ENCODE results near the gene COPS7A. TPM values are rescaled to one million over a fixed set of nuclear protein-coding genes. Genes with fewer than 3 reads are reported as not detected.

COPS7A gene
- polyA plus RNA-seq, 12 donors = 46.9 to 69.7 (median 61.2) TPM; not detected in 1

DNA sequence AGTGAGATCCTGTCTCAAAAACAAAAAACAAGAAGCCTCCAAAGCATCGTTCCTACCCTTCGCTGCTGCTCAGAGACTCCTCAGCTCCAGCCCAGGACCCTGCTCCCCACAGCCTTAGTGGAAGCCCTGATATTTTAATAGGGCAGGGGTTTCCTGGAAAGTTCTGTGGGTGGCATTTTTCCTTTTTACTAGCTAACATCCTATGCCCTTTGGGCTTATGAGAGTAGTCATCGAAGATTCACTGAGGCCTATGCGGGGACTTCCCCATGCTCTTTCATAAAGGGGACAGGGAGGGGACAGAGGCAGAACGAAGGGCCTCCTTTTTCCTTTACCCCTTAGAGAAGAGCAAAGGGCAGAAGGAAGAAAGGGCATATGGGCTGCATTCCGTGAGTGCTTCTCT is 56.7 kb downstream of the COPS7A start:
- DNase-seq = no peak

Other genes with a start within 250 kb of the COPS7A start
- gene MRPL51, start 230.8 kb upstream of the COPS7A start, polyA plus RNA-seq (ENCODE audit: insufficient read length in 12 of 12) = 100 to 1,000 TPM in 11 of 12 donors, not detected in 1; 104 to 178 (median 131) TPM
- 10 to 100 TPM in 11 of 12 donors, not detected in 1; 28.7 to 53.7 (median 41.5) TPM for gene NCAPD2, start 229.9 kb upstream of the COPS7A start, polyA plus RNA-seq (ENCODE audit: insufficient read length in 12 of 12)
- gene GAPDH, start 189.5 kb upstream of the COPS7A start, polyA plus RNA-seq (ENCODE audit: insufficient read length in 12 of 12) = 1,000 to 10,000 TPM in 11 of 12 donors, 100 to 1,000 TPM in 1; 984 to 5,913 (median 3,885) TPM
- 10 to 100 TPM in 11 of 12 donors, not detected in 1; 20.7 to 43.6 (median 28.0) TPM for gene IFFO1, start 168.0 kb upstream of the COPS7A start, polyA plus RNA-seq (ENCODE audit: insufficient read length in 12 of 12)
- 10 to 100 TPM in 11 of 12 donors, not detected in 1; 14.9 to 44.6 (median 21.7) TPM for gene NOP2, start 155.8 kb upstream of the COPS7A start, polyA plus RNA-seq (ENCODE audit: insufficient read length in 12 of 12)
- 100 to 1,000 TPM; 131 to 406 (median 159) TPM for gene CHD4, start 116.7 kb upstream of the COPS7A start, polyA plus RNA-seq (ENCODE audit: insufficient read length in 12 of 12)
- 10 to 100 TPM in 1 of 12 donors, 1 to 10 TPM in 7, under 1 TPM in 3, not detected in 1; 0.77 to 16.4 (median 1.3) TPM for gene LPAR5, start 88.1 kb upstream of the COPS7A start, polyA plus RNA-seq (ENCODE audit: insufficient read length in 12 of 12)
- gene ACRBP, start 76.6 kb upstream of the COPS7A start, polyA plus RNA-seq (ENCODE audit: insufficient read length in 12 of 12) = 1 to 10 TPM in 10 of 12 donors, not detected in 2; 1.4 to 5.3 (median 2.7) TPM
- 100 to 1,000 TPM in 1 of 12 donors, 10 to 100 TPM in 10, not detected in 1; 45.1 to 100 (median 52.8) TPM for gene ING4, start 60.9 kb upstream of the COPS7A start, polyA plus RNA-seq (ENCODE audit: insufficient read length in 12 of 12)
- gene ZNF384, start 34.7 kb upstream of the COPS7A start, polyA plus RNA-seq (ENCODE audit: insufficient read length in 12 of 12) = 10 to 100 TPM in 11 of 12 donors, not detected in 1; 41.4 to 79.9 (median 48.8) TPM
- gene PIANP, start 23.2 kb upstream of the COPS7A start, polyA plus RNA-seq (ENCODE audit: insufficient read length in 12 of 12) = 10 to 100 TPM in 2 of 12 donors, 1 to 10 TPM in 9, not detected in 1; 2.7 to 31.7 (median 4.5) TPM
- gene MLF2, start 29.1 kb downstream of the COPS7A start, polyA plus RNA-seq (ENCODE audit: insufficient read length in 12 of 12) = 100 to 1,000 TPM; 110 to 600 (median 130) TPM
- 1,000 to 10,000 TPM in 1 of 12 donors, 100 to 1,000 TPM in 11; 262 to 3,438 (median 337) TPM for gene PTMS, start 42.3 kb downstream of the COPS7A start, polyA plus RNA-seq (ENCODE audit: insufficient read length in 12 of 12)
- 1 to 10 TPM in 2 of 12 donors, under 1 TPM in 8, not detected in 2; 0.16 to 1.4 (median 0.60) TPM for gene LAG3, start 48.5 kb downstream of the COPS7A start, polyA plus RNA-seq (ENCODE audit: insufficient read length in 12 of 12)
- gene CD4, start 65.5 kb downstream of the COPS7A start, polyA plus RNA-seq (ENCODE audit: insufficient read length in 12 of 12) = 10 to 100 TPM in 3 of 12 donors, 1 to 10 TPM in 8, not detected in 1; 4.8 to 16.1 (median 6.6) TPM
- gene GPR162, start 97.8 kb downstream of the COPS7A start, polyA plus RNA-seq (ENCODE audit: insufficient read length in 12 of 12) = 10 to 100 TPM in 11 of 12 donors, not detected in 1; 11.1 to 18.6 (median 16.0) TPM
- 10 to 100 TPM in 11 of 12 donors, not detected in 1; 29.9 to 56.8 (median 36.3) TPM for gene P3H3, start 104.4 kb downstream of the COPS7A start, polyA plus RNA-seq (ENCODE audit: insufficient read length in 12 of 12)
- gene GNB3, start 116.9 kb downstream of the COPS7A start, polyA plus RNA-seq (ENCODE audit: insufficient read length in 12 of 12) = 10 to 100 TPM in 11 of 12 donors, not detected in 1; 14.0 to 40.6 (median 24.2) TPM
- gene CDCA3, start 127.2 kb downstream of the COPS7A start, polyA plus RNA-seq (ENCODE audit: insufficient read length in 12 of 12) = 10 to 100 TPM in 11 of 12 donors, not detected in 1; 11.5 to 31.8 (median 20.5) TPM
- gene USP5, start 128.1 kb downstream of the COPS7A start, polyA plus RNA-seq (ENCODE audit: insufficient read length in 12 of 12) = 10 to 100 TPM in 11 of 12 donors, not detected in 1; 46.8 to 77.4 (median 59.6) TPM
- 1,000 to 10,000 TPM in 4 of 12 donors, 100 to 1,000 TPM in 7, not detected in 1; 520 to 1,204 (median 950) TPM for gene TPI1, start 143.5 kb downstream of the COPS7A start, polyA plus RNA-seq (ENCODE audit: insufficient read length in 12 of 12)
- 1 to 10 TPM in 11 of 12 donors, not detected in 1; 3.0 to 9.9 (median 4.6) TPM for gene SPSB2, start 149.3 kb downstream of the COPS7A start, polyA plus RNA-seq (ENCODE audit: insufficient read length in 12 of 12)
- gene LRRC23, start 180.8 kb downstream of the COPS7A start, polyA plus RNA-seq (ENCODE audit: insufficient read length in 12 of 12) = 10 to 100 TPM in 9 of 12 donors, 1 to 10 TPM in 2, not detected in 1; 9.2 to 13.7 (median 11.4) TPM
- gene ENO2, start 190.5 kb downstream of the COPS7A start, polyA plus RNA-seq (ENCODE audit: insufficient read length in 12 of 12) = 10 to 100 TPM in 3 of 12 donors, 1 to 10 TPM in 8, not detected in 1; 5.1 to 21.8 (median 8.2) TPM
- gene ATN1, start 203.9 kb downstream of the COPS7A start, polyA plus RNA-seq (ENCODE audit: insufficient read length in 12 of 12) = 100 to 1,000 TPM in 2 of 12 donors, 10 to 100 TPM in 9, not detected in 1; 54.6 to 137 (median 60.9) TPM
- 10 to 100 TPM in 1 of 12 donors, 1 to 10 TPM in 1, not detected in 10; 9.0 to 12.4 TPM for gene RNU7-1, start 219.8 kb downstream of the COPS7A start, polyA plus RNA-seq (ENCODE audit: insufficient read length in 12 of 12)
- 100 to 1,000 TPM in 11 of 12 donors, not detected in 1; 107 to 185 (median 136) TPM for gene C12orf57, start 220.0 kb downstream of the COPS7A start, polyA plus RNA-seq (ENCODE audit: insufficient read length in 12 of 12)
- 10 to 100 TPM in 2 of 12 donors, 1 to 10 TPM in 9, not detected in 1; 3.4 to 41.4 (median 4.0) TPM for gene PTPN6, start 227.3 kb downstream of the COPS7A start, polyA plus RNA-seq (ENCODE audit: insufficient read length in 12 of 12)
- gene PHB2, start 246.6 kb downstream of the COPS7A start, polyA plus RNA-seq (ENCODE audit: insufficient read length in 12 of 12) = 100 to 1,000 TPM in 11 of 12 donors, not detected in 1; 224 to 298 (median 265) TPM
- 10 to 100 TPM in 11 of 12 donors, not detected in 1; 10.8 to 37.1 (median 29.6) TPM for gene EMG1, start 246.9 kb downstream of the COPS7A start, polyA plus RNA-seq (ENCODE audit: insufficient read length in 12 of 12)

Measured in muscle of arm (tissue), 12 donors.